ENCODE measurements around the gene IQCE. TPM values are rescaled to one million over a fixed set of nuclear protein-coding genes. Genes with fewer than 3 reads are reported as not detected.
"Not testable (repeated sequence)": the region's sequence is repeated elsewhere in the genome, so short reads cannot be mapped to it uniquely, and the experiment has no call there.

Gene IQCE
- polyA plus RNA-seq, 3 donors = 22.3 to 28.8 (median 26.4) TPM

- DNase-seq = no peak
Measured at GRCh38 chr7:2596464-2597272, 37.9 kb downstream of the IQCE start.

- DNase-seq = no peak
Measured at GRCh38 chr7:2597273-2597640, 38.5 kb downstream of the IQCE start.

- no peak for DNase-seq
Measured at GRCh38 chr7:2598154-2598823, 39.5 kb downstream of the IQCE start.

- no peak for DNase-seq
Measured at GRCh38 chr7:2601065-2601464, 42.3 kb downstream of the IQCE start.

- no peak for DNase-seq
Measured at GRCh38 chr7:2601907-2602306, 43.1 kb downstream of the IQCE start.

GRCh38 chr7:2602406-2603043 is 43.7 kb downstream of the IQCE start:
- no peak for DNase-seq

GRCh38 chr7:2603044-2603965 is 44.5 kb downstream of the IQCE start:
- DNase-seq = no peak

- no peak for DNase-seq
Measured at GRCh38 chr7:2604608-2605174, 45.9 kb downstream of the IQCE start.

- DNase-seq = no peak
Measured at GRCh38 chr7:2605608-2606538, 47.1 kb downstream of the IQCE start.

GRCh38 chr7:2606539-2606936 is 47.8 kb downstream of the IQCE start:
- no peak for DNase-seq

GRCh38 chr7:2607122-2607922 is 48.5 kb downstream of the IQCE start:
- DNase-seq = no peak

- no peak for DNase-seq
Measured at GRCh38 chr7:2607923-2608904, 49.4 kb downstream of the IQCE start.

- no peak for DNase-seq
Measured at GRCh38 chr7:2608921-2609411, 50.2 kb downstream of the IQCE start.

- DNase-seq = not testable (repeated sequence)
Measured at GRCh38 chr7:2609646-2610045, 50.9 kb downstream of the IQCE start.

- no peak for DNase-seq
Measured at GRCh38 chr7:2610466-2610865, 51.7 kb downstream of the IQCE start.

GRCh38 chr7:2610898-2611297 is 52.1 kb downstream of the IQCE start:
- DNase-seq = no peak

- no peak for DNase-seq
Measured at GRCh38 chr7:2611401-2611800, 52.6 kb downstream of the IQCE start.

GRCh38 chr7:2611922-2612321 is 53.1 kb downstream of the IQCE start:
- no peak for DNase-seq
